ENCODE data around the gene SNX30. TPM values are rescaled to one million over a fixed set of nuclear protein-coding genes. Genes with fewer than 3 reads are reported as not detected.
A peak's percentile ranks its signal among the peaks of the same experiment; 100 is the strongest.

The SNX30 gene
- total RNA-seq, 1 donor from 2014 or later, result 12.7 TPM

DNA sequence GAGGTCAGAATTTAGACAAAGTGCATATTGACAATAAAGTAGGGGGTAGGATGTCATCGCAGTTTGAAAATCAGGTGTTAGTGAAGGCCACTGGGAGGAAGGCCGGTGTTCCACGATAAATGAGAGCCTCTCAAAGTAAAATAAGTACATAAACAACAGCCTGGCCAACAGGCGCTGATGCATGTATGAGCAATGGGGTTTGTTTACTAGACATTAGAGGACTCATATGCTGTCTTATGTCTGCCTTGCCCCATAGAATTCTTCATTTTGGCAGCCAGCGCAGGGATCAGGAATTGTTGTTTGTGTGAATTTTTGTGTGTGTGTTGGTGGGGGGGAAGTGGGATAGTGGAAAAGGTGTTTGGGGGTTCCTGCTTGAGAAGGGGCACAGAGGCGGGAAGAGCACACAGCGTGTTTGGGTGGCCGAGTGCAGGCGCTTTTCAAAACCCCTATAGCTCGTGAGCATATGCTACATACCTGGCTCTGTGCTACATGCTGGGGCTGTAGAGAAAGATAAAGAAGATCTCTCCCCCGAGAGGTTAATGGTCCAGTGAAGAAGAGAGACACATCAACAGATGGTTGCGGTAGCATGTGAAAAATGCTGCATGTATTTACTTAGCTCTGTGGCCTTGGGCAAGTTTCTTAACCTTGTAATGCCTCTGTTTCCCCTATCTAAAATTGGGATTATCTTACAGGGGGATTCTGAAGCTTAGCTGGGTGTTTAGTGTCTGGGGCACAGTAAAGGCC, 11.5 kb downstream of the SNX30 start:
- Mint-ChIP-seq H3K27ac (no peak overlapping the region), H3K9me3 (peaks cover 8% of the 10 kb centered on the region), H3K4me1 (peaks cover 14% of the 10 kb centered on the region), H3K27me3 (ENCODE audit: low read depth) (no peaks in the 10 kb centered on the region), H3K36me3 (peaks cover 7% of the 10 kb centered on the region), H3K4me3 (no peak overlapping the region)
- TF ChIP-seq, protein P1, sequence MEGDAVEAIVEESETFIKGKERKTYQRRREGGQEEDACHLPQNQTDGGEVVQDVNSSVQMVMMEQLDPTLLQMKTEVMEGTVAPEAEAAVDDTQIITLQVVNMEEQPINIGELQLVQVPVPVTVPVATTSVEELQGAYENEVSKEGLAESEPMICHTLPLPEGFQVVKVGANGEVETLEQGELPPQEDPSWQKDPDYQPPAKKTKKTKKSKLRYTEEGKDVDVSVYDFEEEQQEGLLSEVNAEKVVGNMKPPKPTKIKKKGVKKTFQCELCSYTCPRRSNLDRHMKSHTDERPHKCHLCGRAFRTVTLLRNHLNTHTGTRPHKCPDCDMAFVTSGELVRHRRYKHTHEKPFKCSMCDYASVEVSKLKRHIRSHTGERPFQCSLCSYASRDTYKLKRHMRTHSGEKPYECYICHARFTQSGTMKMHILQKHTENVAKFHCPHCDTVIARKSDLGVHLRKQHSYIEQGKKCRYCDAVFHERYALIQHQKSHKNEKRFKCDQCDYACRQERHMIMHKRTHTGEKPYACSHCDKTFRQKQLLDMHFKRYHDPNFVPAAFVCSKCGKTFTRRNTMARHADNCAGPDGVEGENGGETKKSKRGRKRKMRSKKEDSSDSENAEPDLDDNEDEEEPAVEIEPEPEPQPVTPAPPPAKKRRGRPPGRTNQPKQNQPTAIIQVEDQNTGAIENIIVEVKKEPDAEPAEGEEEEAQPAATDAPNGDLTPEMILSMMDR (IDR thresholded peaks at IDR 0.05; ENCODE audit: unreplicated experiment), result no peak
- no peak for DNase-seq (ENCODE audit: low spot score in 2 of 2, unreplicated experiment in 2 of 2)

DNA sequence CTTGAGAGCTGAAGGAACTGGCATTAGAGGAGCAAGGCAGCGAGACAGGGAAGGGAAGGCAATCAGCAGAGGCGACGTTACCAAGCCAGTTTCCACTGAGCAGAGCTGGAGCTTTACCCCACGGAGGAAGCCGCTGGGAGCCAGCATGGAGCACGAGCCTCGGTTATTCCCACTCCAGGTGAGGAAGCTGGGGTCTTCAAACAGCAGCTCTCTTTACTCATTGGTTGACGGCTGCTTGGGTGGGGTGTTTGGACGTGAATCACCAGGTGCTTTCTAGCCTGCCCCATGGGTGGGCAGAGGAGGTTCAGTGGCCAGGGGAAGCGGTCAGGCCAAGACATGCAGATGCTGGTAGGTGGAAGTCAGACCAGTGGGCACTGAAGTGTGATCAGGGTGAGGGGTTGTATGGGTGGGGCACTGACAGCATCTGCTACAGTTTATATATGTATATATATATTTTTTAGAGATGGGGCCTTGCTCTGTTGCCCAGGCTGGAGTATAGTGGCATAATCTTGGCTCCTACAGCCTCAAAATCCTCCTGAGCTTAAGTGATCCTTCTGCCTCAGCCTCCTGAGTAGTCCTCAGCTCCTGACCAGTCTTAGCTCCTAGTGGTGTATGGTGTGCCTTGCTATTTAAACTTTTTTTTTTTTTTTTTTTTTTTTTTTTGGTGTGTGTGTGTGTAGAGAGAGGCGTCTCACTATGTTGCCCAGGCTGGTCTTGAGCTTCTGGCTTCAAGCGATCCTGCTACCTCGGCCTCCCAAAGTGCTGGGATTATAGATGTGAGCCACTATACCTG, 12.4 kb downstream of the SNX30 start:
- no peak for DNase-seq (ENCODE audit: low spot score in 2 of 2, unreplicated experiment in 2 of 2)
- Mint-ChIP-seq H3K4me3 (no peak overlapping the region), H3K4me1 (peaks cover 8% of the 10 kb centered on the region), H3K9me3 (peaks cover 11% of the 10 kb centered on the region), H3K27ac (no peak overlapping the region), H3K36me3 (peaks cover 11% of the 10 kb centered on the region), H3K27me3 (ENCODE audit: low read depth) (no peaks in the 10 kb centered on the region)
- TF ChIP-seq, protein P1 (IDR thresholded peaks at IDR 0.05; ENCODE audit: unreplicated experiment), result no peak

DNA sequence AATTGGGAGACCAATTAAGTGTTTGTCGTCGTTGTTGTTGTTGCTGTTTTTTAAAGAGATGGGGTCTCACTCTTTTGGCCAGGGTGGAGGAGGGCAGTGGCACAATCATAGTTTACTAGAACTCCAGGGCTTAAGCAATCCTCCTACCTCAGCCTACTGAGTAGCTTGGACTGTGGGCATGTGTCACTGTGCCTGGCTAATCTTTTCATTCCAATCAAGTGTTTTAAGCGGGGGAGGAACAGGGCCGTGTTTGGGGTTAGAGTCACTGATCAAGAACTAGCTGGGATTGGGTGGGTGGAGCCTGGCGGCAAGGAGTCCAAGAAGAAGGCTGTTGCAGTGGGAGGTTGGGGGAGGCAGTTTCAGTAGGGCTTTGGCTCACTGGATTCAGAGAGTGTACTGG, 13.8 kb downstream of the SNX30 start:
- Mint-ChIP-seq H3K4me3 (no peak overlapping the region), H3K27ac (no peak overlapping the region), H3K4me1 (peaks cover 8% of the 10 kb centered on the region), H3K36me3 (peaks cover 17% of the 10 kb centered on the region), H3K27me3 (ENCODE audit: low read depth) (no peaks in the 10 kb centered on the region), H3K9me3 (peaks cover 11% of the 10 kb centered on the region)
- TF ChIP-seq, protein P1 (IDR thresholded peaks at IDR 0.05; ENCODE audit: unreplicated experiment), result no peak
- DNase-seq (ENCODE audit: low spot score in 2 of 2, unreplicated experiment in 2 of 2), result no peak

DNA sequence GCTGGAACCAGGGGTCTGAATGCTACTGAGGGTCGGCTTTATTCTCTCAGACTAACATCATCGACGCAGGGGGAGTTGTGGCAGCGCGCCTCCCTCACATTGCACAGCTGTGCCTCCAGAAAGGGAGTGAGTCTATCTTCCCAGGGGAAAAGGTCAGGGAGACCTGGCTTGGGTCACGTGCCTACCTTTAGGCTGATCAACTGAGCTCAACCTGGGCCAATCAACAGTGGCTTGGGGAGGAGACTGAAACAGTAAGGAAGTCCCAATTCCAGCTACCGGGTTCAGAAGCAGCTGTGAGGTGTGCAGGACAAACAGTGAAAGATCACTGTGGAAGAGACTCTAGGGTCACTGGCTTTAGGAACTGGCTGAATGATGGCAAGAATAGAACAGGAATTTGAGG, 14.3 kb downstream of the SNX30 start:
- no peak for DNase-seq (ENCODE audit: low spot score in 2 of 2, unreplicated experiment in 2 of 2)
- TF ChIP-seq, protein P1 (IDR thresholded peaks at IDR 0.05; ENCODE audit: unreplicated experiment), result no peak
- no peak overlapping the region for H3K4me3 Mint-ChIP-seq
- H3K27ac Mint-ChIP-seq, result peak overlapping the region; percentile 47
- peaks cover 11% of the 10 kb centered on the region for H3K9me3 Mint-ChIP-seq
- peaks cover 19% of the 10 kb centered on the region for H3K36me3 Mint-ChIP-seq
- peaks cover 8% of the 10 kb centered on the region for H3K4me1 Mint-ChIP-seq
- H3K27me3 Mint-ChIP-seq (ENCODE audit: low read depth), result no peaks in the 10 kb centered on the region

DNA sequence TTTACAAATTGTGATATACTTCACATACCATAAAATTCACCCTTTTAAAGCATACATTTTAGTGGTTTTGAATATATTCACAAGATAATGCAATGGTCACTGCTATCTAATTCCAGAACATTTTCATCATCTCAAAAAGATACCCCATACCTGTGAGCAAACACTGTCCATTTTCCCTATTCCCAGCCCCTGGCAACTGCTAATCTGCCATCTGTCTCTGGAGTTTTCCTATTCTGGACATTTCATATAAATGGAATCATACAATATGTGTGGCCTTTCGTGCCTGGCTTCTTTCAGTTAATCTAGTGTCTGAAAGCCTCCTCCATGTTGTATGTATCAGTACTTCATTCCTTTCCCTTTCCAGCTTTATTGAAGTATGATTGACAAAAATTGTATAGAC, 14.7 kb downstream of the SNX30 start:
- Mint-ChIP-seq H3K9me3 (peaks cover 11% of the 10 kb centered on the region), H3K27me3 (ENCODE audit: low read depth) (no peaks in the 10 kb centered on the region), H3K4me3 (no peak overlapping the region), H3K4me1 (peaks cover 8% of the 10 kb centered on the region), H3K36me3 (peaks cover 20% of the 10 kb centered on the region), H3K27ac (no peak overlapping the region)
- TF ChIP-seq, protein P1 (IDR thresholded peaks at IDR 0.05; ENCODE audit: unreplicated experiment), result no peak
- no peak for DNase-seq (ENCODE audit: low spot score in 2 of 2, unreplicated experiment in 2 of 2)
